ENCODE data around the gene MRE11. TPM values are rescaled to one million over a fixed set of nuclear protein-coding genes. Genes with fewer than 3 reads are reported as not detected.
"Not testable (repeated sequence)": the region's sequence is repeated elsewhere in the genome, so short reads cannot be mapped to it uniquely, and the experiment has no call there.

MRE11 gene
- total RNA-seq, 1 donor from 2014 or later = 17.4 TPM

DNA sequence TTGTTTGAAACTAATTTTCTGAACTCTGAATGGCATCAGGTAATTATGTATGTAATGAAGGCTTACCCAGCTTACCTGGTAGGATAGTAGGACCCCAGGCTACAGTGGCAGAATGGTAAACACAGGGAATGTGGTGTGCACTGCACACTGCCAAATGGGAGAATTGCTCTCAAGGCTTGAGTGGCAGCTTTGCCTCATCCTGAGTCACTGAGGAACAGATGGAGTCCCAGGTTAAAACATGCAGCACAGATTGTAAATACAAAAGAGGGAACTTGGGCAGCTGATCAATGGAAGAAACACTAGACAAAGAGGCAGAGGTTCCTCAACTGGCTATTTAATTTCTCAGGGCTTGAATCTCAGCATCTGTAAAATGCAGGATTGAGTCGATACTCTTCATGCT lies 116.8 kb downstream of the MRE11 start:
- intact Hi-C loops (cut with DNase I) = no loop called here
- TF ChIP-seq, protein P1, sequence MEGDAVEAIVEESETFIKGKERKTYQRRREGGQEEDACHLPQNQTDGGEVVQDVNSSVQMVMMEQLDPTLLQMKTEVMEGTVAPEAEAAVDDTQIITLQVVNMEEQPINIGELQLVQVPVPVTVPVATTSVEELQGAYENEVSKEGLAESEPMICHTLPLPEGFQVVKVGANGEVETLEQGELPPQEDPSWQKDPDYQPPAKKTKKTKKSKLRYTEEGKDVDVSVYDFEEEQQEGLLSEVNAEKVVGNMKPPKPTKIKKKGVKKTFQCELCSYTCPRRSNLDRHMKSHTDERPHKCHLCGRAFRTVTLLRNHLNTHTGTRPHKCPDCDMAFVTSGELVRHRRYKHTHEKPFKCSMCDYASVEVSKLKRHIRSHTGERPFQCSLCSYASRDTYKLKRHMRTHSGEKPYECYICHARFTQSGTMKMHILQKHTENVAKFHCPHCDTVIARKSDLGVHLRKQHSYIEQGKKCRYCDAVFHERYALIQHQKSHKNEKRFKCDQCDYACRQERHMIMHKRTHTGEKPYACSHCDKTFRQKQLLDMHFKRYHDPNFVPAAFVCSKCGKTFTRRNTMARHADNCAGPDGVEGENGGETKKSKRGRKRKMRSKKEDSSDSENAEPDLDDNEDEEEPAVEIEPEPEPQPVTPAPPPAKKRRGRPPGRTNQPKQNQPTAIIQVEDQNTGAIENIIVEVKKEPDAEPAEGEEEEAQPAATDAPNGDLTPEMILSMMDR (IDR thresholded peaks at IDR 0.05) = no peak
- DNase-seq (no peak), ATAC-seq (no peak)
- Histone ChIP-seq H3K9me3 (no peaks in the 10 kb centered on the region), H3K36me3 (no peaks in the 10 kb centered on the region), H3K4me1 (no peaks in the 10 kb centered on the region), H3K27ac (no peak overlapping the region), H3K27me3 (no peaks in the 10 kb centered on the region), H3K4me3 (no peak overlapping the region)

DNA sequence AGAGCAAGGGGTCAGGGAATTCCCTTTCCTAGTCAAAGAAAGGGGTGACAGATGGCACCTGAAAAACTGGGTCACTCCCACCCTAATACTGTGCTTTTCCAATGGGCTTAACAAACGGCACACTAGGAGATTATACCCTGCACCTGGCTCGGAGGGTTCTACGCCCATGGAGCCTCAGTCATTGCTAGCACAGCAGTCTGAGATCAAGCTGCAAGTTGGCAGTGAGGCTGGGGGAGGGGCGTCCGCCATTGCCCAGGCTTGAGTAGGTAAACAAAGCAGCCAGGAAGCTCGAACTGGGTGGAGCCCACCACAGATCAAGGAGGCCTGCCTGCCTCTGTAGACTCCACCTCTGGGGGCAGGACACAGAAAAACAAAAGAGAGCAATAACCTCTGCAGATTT lies 123.1 kb downstream of the MRE11 start:
- H3K27me3 ChIP-seq; H3K4me3 ChIP-seq; ATAC-seq; H3K9me3 ChIP-seq; H3K4me1 ChIP-seq; DNase-seq; intact Hi-C loops (cut with DNase I); H3K27ac ChIP-seq; H3K36me3 ChIP-seq: not testable (repeated sequence)

Small RNA genes lying within 50 kb of the gene (microRNA-seq; reads per million reads assigned to microRNA genes)
- 1.7 reads per million, percentile 3 among the genes with 10 or more reads in this experiment for gene MIR548L (ENCODE audit: borderline microRNAs expressed)

Other genes with a start within 250 kb of the MRE11 start
- gene IZUMO1R, start 189.3 kb downstream of the MRE11 start, total RNA-seq = not detected
- 0.12 TPM for gene GPR83, start 92.4 kb downstream of the MRE11 start, total RNA-seq
- 16.6 TPM for gene ANKRD49, start 140 bp upstream of the MRE11 start, total RNA-seq
- gene C11orf97, start 18.6 kb upstream of the MRE11 start, total RNA-seq = not detected
- gene FUT4, start 50.1 kb upstream of the MRE11 start, total RNA-seq = 6.0 TPM
- 2.9 TPM for gene PIWIL4, start 73.5 kb upstream of the MRE11 start, total RNA-seq

All from upper lobe of right lung (tissue), 1 donor.